HG03457 (cell line): ENCODE measurements around the gene RANBP9.

Experiments used
- ATAC-seq: cut with Tn5 transposase; IDR thresholded peaks from one replicate; pipeline ENCODE4 v1.9.1; 2021; ENCODE audit warnings: moderate number of reproducible peaks; ENCODE audit not compliant: unreplicated experiment

Gene RANBP9

GRCh38 chr6:13679996-13680395, 31.6 kb downstream of the RANBP9 start:
- no peak for ATAC-seq

GRCh38 chr6:13678255-13678983, 33.2 kb downstream of the RANBP9 start:
- no peak for ATAC-seq

- ATAC-seq, result no peak
Measured at GRCh38 chr6:13677878-13678254, 33.8 kb downstream of the RANBP9 start.

- ATAC-seq, result no peak
Measured at GRCh38 chr6:13676551-13677156, 35.0 kb downstream of the RANBP9 start.

- no peak for ATAC-seq
Measured at GRCh38 chr6:13674533-13675190, 37.0 kb downstream of the RANBP9 start.

- ATAC-seq, result no peak
Measured at GRCh38 chr6:13673825-13674444, 37.7 kb downstream of the RANBP9 start.

- no peak for ATAC-seq
Measured at GRCh38 chr6:13673368-13673767, 38.3 kb downstream of the RANBP9 start.

GRCh38 chr6:13672904-13673303, 38.7 kb downstream of the RANBP9 start:
- ATAC-seq, result no peak

- no peak for ATAC-seq
Measured at GRCh38 chr6:13671548-13672127, 40.0 kb downstream of the RANBP9 start.

GRCh38 chr6:13669476-13669875, 42.2 kb downstream of the RANBP9 start:
- ATAC-seq, result no peak

GRCh38 chr6:13668291-13668928, 43.2 kb downstream of the RANBP9 start:
- no peak for ATAC-seq

- ATAC-seq, result no peak
Measured at GRCh38 chr6:13667655-13668054, 44.0 kb downstream of the RANBP9 start.

GRCh38 chr6:13666194-13667105, 45.2 kb downstream of the RANBP9 start:
- no peak for ATAC-seq

GRCh38 chr6:13664703-13665352, 46.8 kb downstream of the RANBP9 start:
- ATAC-seq, result no peak

GRCh38 chr6:13663986-13664385, 47.6 kb downstream of the RANBP9 start:
- ATAC-seq, result no peak

GRCh38 chr6:13662651-13663334, 48.8 kb downstream of the RANBP9 start:
- no peak for ATAC-seq

- ATAC-seq, result no peak
Measured at GRCh38 chr6:13661647-13662046, 50.0 kb downstream of the RANBP9 start.

GRCh38 chr6:13660893-13661292, 50.7 kb downstream of the RANBP9 start:
- no peak for ATAC-seq

GRCh38 chr6:13660273-13660672, 51.4 kb downstream of the RANBP9 start:
- ATAC-seq, result no peak
